ENCODE results near the gene BRD1. TPM values are rescaled to one million over a fixed set of nuclear protein-coding genes. Genes with fewer than 3 reads are reported as not detected.

Gene BRD1
- total and polyA plus RNA-seq, 9 of the 15 experiments (the other 6 are each of a cell fraction or from before 2014, with no cell fraction given) = 0.42 to 17.6 (median 5.5) TPM

DNA sequence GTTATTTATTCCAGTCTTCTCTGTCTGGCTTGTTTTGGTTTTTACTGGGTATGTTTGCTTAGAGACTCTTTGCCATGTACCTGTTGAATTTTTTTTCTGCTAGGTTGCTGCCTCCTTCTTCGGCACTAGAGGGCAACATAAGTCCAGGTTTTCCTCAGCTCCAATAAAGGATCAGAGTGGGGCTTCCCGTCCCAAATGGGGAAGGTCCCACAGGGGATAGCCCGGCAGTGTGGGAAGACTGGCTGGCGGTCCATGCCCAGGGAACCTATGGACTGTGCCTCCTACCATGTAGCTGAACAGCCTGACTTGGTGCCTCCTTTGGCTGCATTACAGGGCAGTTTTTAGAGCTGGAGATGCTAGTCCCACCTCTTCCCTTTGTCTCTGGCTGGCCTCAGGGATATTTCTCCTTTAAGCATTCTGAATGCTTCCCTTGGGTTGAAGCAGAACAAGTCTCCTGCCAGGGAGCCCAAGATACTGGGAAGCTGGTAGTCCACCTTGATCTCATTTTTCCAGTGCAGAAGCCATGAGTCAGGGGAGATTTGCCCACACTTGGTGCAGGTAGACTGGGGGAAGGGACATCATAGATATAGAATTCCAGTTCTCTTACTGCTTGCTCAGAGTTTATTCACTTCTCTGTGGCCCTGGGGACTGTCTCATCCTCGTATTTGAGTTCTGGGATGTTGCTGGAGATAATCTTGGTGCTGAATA lies 60.2 kb downstream of the BRD1 start:
- CTCF ChIA-PET (ENCODE audit: low intra/inter-chr PET ratio) = interaction anchor here (0.6 to 1.5 kb wide), 6 partner anchors 158 to 924 kb away, joined by 3 to 5 read pairs (median 4); no protein-coding TSS in a partner anchor
- Histone ChIP-seq H3K9me3 (replicated peaks; ENCODE audit: control insufficient read depth, insufficient read depth, low read depth, low read length) (peaks cover 3% of the 10 kb centered on the region), H3K27me3 (ENCODE audit: control insufficient read depth in 2 of 2, insufficient read depth in 2 of 2, low read length in 2 of 2) (peaks cover 0 to 7% of the 10 kb centered on the region in 2 experiments; a peak in 2 of 5 replicates), H3K36me3 (ENCODE audit: control insufficient read depth, insufficient read depth, low read length) (no peaks in the 10 kb centered on the region), H4K20me1 (replicated peaks; ENCODE audit: control insufficient read depth, insufficient read depth, low read length) (no peaks in the 10 kb centered on the region), H3K4me2 (ENCODE audit: insufficient read depth, low read length) (no peak overlapping the region), H2AFZ (ENCODE audit: low read depth, low read length) (no peak overlapping the region), H3K27ac (ENCODE audit: extremely low read depth, low read depth, low read length) (no peak overlapping the region), H3K9ac (ENCODE audit: insufficient read depth in 1 of 2, low read depth in 2 of 2, low read length in 2 of 2) (no peak overlapping the region), H3K4me3 (no peak overlapping the region), H3K4me1 (replicated peaks in 1 of 2; ENCODE audit: control insufficient read depth in 2 of 2, insufficient read depth in 2 of 2, low read length in 2 of 2) (peaks cover 0 to 18% of the 10 kb centered on the region in 2 experiments; a peak in 2 of 5 replicates), H3K79me2 (ENCODE audit: control insufficient read depth, insufficient read depth, low read length) (no peaks in the 10 kb centered on the region), H3K9me1 (ENCODE audit: control insufficient read depth, insufficient read depth, low read length) (no peaks in the 10 kb centered on the region)
- POLR2A ChIA-PET = interaction anchor here (0.7 kb wide), 2 partner anchors 10 to 673 kb away, joined by 3 to 4 read pairs; no protein-coding TSS in a partner anchor
- WGBS (ENCODE audit: insufficient coverage, low coverage, missing lambda C conversion rate) = 2% methylated on average over 5 of the region's 5 CpGs
- in situ Hi-C loops (cut with MboI) = loop anchor here (5.0 kb wide), 2 partner anchors 155 to 265 kb away; no protein-coding TSS in a partner anchor
- intact Hi-C loops (cut with micrococcal nuclease) = loop anchor here (5.0 kb wide), 2 partner anchors 150 to 265 kb away; partner anchors contain the start of genes ALG12 and CRELD2
- no TSS peak for BruUV-seq (replicated peaks)
- peak; percentile 82 for ATAC-seq
- DNase-seq (ENCODE audit: extremely low read depth in 1 of 4, low spot score in 3 of 4) = peak; percentile 44 to 55 (median 48)
- peak; percentile 85 for FAIRE-seq
- TF ChIP-seq GABPB1 (CRISPR knock-in tag; IDR thresholded peaks at IDR 0.05) (no peak), YY1 (IDR thresholded peaks at IDR 0.05; ENCODE audit: borderline replicate concordance in 1 of 3, control insufficient read depth in 1 of 3, extremely low read depth in 1 of 3, insufficient read depth in 3 of 3, insufficient read length in 1 of 3, insufficient replicate concordance in 2 of 3, low read depth in 1 of 3, low read length in 2 of 3) (no peak), BRD9 (IDR thresholded peaks at IDR 0.05; ENCODE audit: low read depth, partially characterized antibody) (no peak), POU5F1 (IDR thresholded peaks at IDR 0.05; ENCODE audit: borderline replicate concordance, low read depth, low read length, partially characterized antibody) (no peak), ARID2 (IDR thresholded peaks at IDR 0.05) (0 out of 2 replicates have a peak, but pooled peaks have one; percentile 37), PRPF4 (IDR thresholded peaks at IDR 0.05; ENCODE audit: insufficient read depth, low read depth, low read length, poor library complexity, severe bottlenecking) (no peak), SMC3 (conservative IDR thresholded peaks at IDR 0.05; ENCODE audit: insufficient read depth, low read depth, low read length) (peak; percentile 49; the same call in 1 of the 2 replicates), FOXA3 (CRISPR knock-in tag; conservative IDR thresholded peaks at IDR 0.05 in 1 of 2, IDR thresholded peaks at IDR 0.05 in 1 of 2) (peak; percentile 81 to 94), ZEB2 (IDR thresholded peaks at IDR 0.05) (peak; percentile 59), CBX3 (IDR thresholded peaks at IDR 0.05; ENCODE audit: borderline replicate concordance in 1 of 2, low read length in 2 of 2) (peak in 1 of 2 experiments; percentile 99; a peak in 2 of 3 replicates), ZNF134 (CRISPR knock-in tag; conservative IDR thresholded peaks at IDR 0.05) (no peak), BACH1 (tag; IDR thresholded peaks at IDR 0.05) (no peak), CEBPG (CRISPR knock-in tag; IDR thresholded peaks at IDR 0.05) (no peak), CEBPG (tag; conservative IDR thresholded peaks at IDR 0.05 in 1 of 2, IDR thresholded peaks at IDR 0.05 in 1 of 2) (no peak), FOXK1 (CRISPR knock-in tag; IDR thresholded peaks at IDR 0.05; ENCODE audit: borderline replicate concordance) (no peak), CHD2 (IDR thresholded peaks at IDR 0.05; ENCODE audit: low read depth, low read length) (no peak), POLR2A (conservative IDR thresholded peaks at IDR 0.05) (no peak)
- TF ChIP-seq, protein P1, sequence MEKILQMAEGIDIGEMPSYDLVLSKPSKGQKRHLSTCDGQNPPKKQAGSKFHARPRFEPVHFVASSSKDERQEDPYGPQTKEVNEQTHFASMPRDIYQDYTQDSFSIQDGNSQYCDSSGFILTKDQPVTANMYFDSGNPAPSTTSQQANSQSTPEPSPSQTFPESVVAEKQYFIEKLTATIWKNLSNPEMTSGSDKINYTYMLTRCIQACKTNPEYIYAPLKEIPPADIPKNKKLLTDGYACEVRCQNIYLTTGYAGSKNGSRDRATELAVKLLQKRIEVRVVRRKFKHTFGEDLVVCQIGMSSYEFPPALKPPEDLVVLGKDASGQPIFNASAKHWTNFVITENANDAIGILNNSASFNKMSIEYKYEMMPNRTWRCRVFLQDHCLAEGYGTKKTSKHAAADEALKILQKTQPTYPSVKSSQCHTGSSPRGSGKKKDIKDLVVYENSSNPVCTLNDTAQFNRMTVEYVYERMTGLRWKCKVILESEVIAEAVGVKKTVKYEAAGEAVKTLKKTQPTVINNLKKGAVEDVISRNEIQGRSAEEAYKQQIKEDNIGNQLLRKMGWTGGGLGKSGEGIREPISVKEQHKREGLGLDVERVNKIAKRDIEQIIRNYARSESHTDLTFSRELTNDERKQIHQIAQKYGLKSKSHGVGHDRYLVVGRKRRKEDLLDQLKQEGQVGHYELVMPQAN (IDR thresholded peaks at IDR 0.05; ENCODE audit: borderline replicate concordance) = no peak

All from K562 (cell line).